ENCODE results near the gene FBXO44. TPM values are rescaled to one million over a fixed set of nuclear protein-coding genes. Genes with fewer than 3 reads are reported as not detected.

FBXO44 gene
- polyA plus RNA-seq, 1 donor from 2014 or later = 119 TPM

- Histone ChIP-seq H3K27ac (ENCODE audit: low read length) (no peak overlapping the region), H3K9me3 (ENCODE audit: low read length) (no peaks in the 10 kb centered on the region), H2AFZ (ENCODE audit: low read depth, low read length) (no peak overlapping the region), H3F3A (ENCODE audit: insufficient read depth, low read length, poor library complexity, severe bottlenecking) (no peaks in the 10 kb centered on the region), H3K36me3 (ENCODE audit: insufficient read depth, low read length) (no peaks in the 10 kb centered on the region), H3K27me3 (ENCODE audit: insufficient read depth, low read depth, low read length) (no peaks in the 10 kb centered on the region), H3K79me2 (replicated peaks; ENCODE audit: insufficient read depth, low read length) (no peaks in the 10 kb centered on the region), H4K20me1 (ENCODE audit: insufficient read depth) (no peaks in the 10 kb centered on the region), H3K4me2 (ENCODE audit: low read length) (no peak overlapping the region), H3K4me3 (ENCODE audit: low read length) (no peak overlapping the region), H3K9me2 (ENCODE audit: insufficient read depth, low read length) (no peaks in the 10 kb centered on the region), H3K9ac (ENCODE audit: low read length) (no peak overlapping the region)
- TF ChIP-seq REST (IDR thresholded peaks at IDR 0.05; ENCODE audit: borderline replicate concordance) (no peak), EZH2 (IDR thresholded peaks at IDR 0.05; ENCODE audit: borderline replicate concordance, insufficient read depth, low read length, poor library complexity, severe bottlenecking) (no peak), EP300 (conservative IDR thresholded peaks at IDR 0.05; ENCODE audit: poor library complexity, severe bottlenecking) (no peak), TAF1 (IDR thresholded peaks at IDR 0.05; ENCODE audit: low read depth) (no peak), SMC3 (conservative IDR thresholded peaks at IDR 0.05; ENCODE audit: poor library complexity) (no peak), CTCF (IDR thresholded peaks at IDR 0.05; ENCODE audit: poor library complexity, severe bottlenecking) (no peak), MXI1 (conservative IDR thresholded peaks at IDR 0.05; ENCODE audit: poor library complexity, severe bottlenecking) (no peak), RAD21 (conservative IDR thresholded peaks at IDR 0.05) (no peak), POLR2AphosphoS5 (IDR thresholded peaks at IDR 0.05) (no peak)
These were observed 16.1 kb downstream of the FBXO44 start for GRCh38 chr1:11670747-11671146.

GRCh38 chr1:11671205-11671543 is 16.5 kb downstream of the FBXO44 start:
- no peak overlapping the region for H3K4me2 ChIP-seq (ENCODE audit: low read length)
- H3K9ac ChIP-seq (ENCODE audit: low read length) = no peak overlapping the region
- no peaks in the 10 kb centered on the region for H3K9me2 ChIP-seq (ENCODE audit: insufficient read depth, low read length)
- no peaks in the 10 kb centered on the region for H3K79me2 ChIP-seq (replicated peaks; ENCODE audit: insufficient read depth, low read length)
- H3K4me3 ChIP-seq (ENCODE audit: low read length) = no peak overlapping the region
- no peak overlapping the region for H2AFZ ChIP-seq (ENCODE audit: low read depth, low read length)
- H4K20me1 ChIP-seq (ENCODE audit: insufficient read depth) = no peaks in the 10 kb centered on the region
- no peaks in the 10 kb centered on the region for H3K9me3 ChIP-seq (ENCODE audit: low read length)
- H3F3A ChIP-seq (ENCODE audit: insufficient read depth, low read length, poor library complexity, severe bottlenecking) = no peaks in the 10 kb centered on the region
- H3K27me3 ChIP-seq (ENCODE audit: insufficient read depth, low read depth, low read length) = no peaks in the 10 kb centered on the region
- TF ChIP-seq POLR2AphosphoS5 (IDR thresholded peaks at IDR 0.05) = no peak
- TF ChIP-seq RAD21 (conservative IDR thresholded peaks at IDR 0.05) = no peak
- no peak for TF ChIP-seq REST (IDR thresholded peaks at IDR 0.05; ENCODE audit: borderline replicate concordance)
- TF ChIP-seq MXI1 (conservative IDR thresholded peaks at IDR 0.05; ENCODE audit: poor library complexity, severe bottlenecking) = no peak
- TF ChIP-seq EZH2 (IDR thresholded peaks at IDR 0.05; ENCODE audit: borderline replicate concordance, insufficient read depth, low read length, poor library complexity, severe bottlenecking) = no peak
- no peak for TF ChIP-seq TAF1 (IDR thresholded peaks at IDR 0.05; ENCODE audit: low read depth)
- no peak for TF ChIP-seq CTCF (IDR thresholded peaks at IDR 0.05; ENCODE audit: poor library complexity, severe bottlenecking)
- TF ChIP-seq EP300 (conservative IDR thresholded peaks at IDR 0.05; ENCODE audit: poor library complexity, severe bottlenecking) = no peak
- TF ChIP-seq SMC3 (conservative IDR thresholded peaks at IDR 0.05; ENCODE audit: poor library complexity) = no peak
- H3K27ac ChIP-seq (ENCODE audit: low read length) = no peak overlapping the region
- H3K36me3 ChIP-seq (ENCODE audit: insufficient read depth, low read length) = no peaks in the 10 kb centered on the region
